Activated B cell treated with CpG ODN at 0.5 μM for 24 hours (primary cell): ENCODE measurements around the gene CPTP. TPM values are rescaled to one million over a fixed set of nuclear protein-coding genes. Genes with fewer than 3 reads are reported as not detected.

Experiments
- ATAC-seq: fragments of 200-7000 bp; cut with Tn5 transposase; one replicate; pipeline ENCODE4 v1.10.0; 2021; ENCODE audit warnings: low read depth, mild to moderate bottlenecking, moderate library complexity
- CTCF ChIA-PET: fragments of 350-600 bp; sonication (Branson Sonifier 250); formaldehyde crosslinking; loops from one replicate; lab custom pipeline; 2021; ENCODE audit warnings: antibody characterized with exemption; lab: Charles Lee
- POLR2A ChIA-PET: fragments of 350-600 bp; sonication (Branson Sonifier 250); formaldehyde crosslinking; loops from one replicate; lab custom pipeline; 2021; ENCODE audit warnings: antibody characterized with exemption; lab: Charles Lee
- DNase-seq: peaks from one replicate; pipeline ENCODE4 v3.0.0; 2022
- H3K27ac Mint-ChIP-seq: one replicate; pipeline ENCODE4 v1.8.0; 2020; ENCODE audit warnings: mixed read lengths
- H3K27me3 Mint-ChIP-seq: one replicate; pipeline ENCODE4 v1.8.0; 2021; ENCODE audit warnings: mixed read lengths
- H3K36me3 Mint-ChIP-seq: one replicate; pipeline ENCODE4 v1.8.0; 2021; ENCODE audit warnings: low read depth, mixed read lengths
- H3K4me1 Mint-ChIP-seq: one replicate; pipeline ENCODE4 v1.8.0; 2021; ENCODE audit warnings: mixed read lengths
- H3K4me3 Mint-ChIP-seq: one replicate; pipeline ENCODE4 v1.8.0; 2020; ENCODE audit warnings: mild to moderate bottlenecking, mixed read lengths
- H3K9me3 Mint-ChIP-seq: one replicate; pipeline ENCODE4 v1.8.0; 2020; ENCODE audit warnings: mixed read lengths
- intact Hi-C: fragments of 100-400 bp; cut with micrococcal nuclease; formaldehyde crosslinking; loops from one replicate; pipeline ENCODE4 v1.15.1; 2024
- total RNA-seq: library from RNA; stranded (reverse); gene quantifications from 2 replicates; pipeline ENCODE4 v1.2.3, GENCODE V29; 2022
- TF ChIP-seq, protein P1 (sequence below): fragments of 200-600 bp; IDR thresholded peaks from one replicate; pipeline ENCODE4 v1.8.0; 2022; ENCODE audit warnings: antibody characterized with exemption, mild to moderate bottlenecking

Gene CPTP
- total RNA-seq, 1 donor from 2014 or later, result 15.3 TPM

DNA sequence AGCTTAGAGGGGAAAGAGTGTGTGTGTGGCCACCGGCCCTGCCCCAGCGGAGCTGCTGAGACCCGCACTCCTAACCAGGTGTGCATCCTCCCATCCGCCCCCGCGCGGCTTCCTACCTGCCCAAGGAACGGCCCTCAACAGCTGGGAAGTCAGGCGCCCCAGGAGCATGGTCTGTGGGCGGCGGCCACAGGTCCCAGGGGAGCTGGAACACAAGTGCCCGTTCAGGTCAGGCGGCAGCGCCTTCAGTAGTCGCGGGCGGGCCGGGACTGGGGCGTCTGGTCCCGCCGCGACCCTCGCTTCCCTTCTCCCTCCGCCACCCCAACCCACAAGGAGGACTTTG, 50.0 kb downstream of the CPTP start:
- Mint-ChIP-seq H3K27me3 (no peaks in the 10 kb centered on the region), H3K9me3 (no peaks in the 10 kb centered on the region), H3K4me1 (peaks cover 23% of the 10 kb centered on the region), H3K36me3 (peaks cover 10% of the 10 kb centered on the region), H3K27ac (peak overlapping the region; percentile 72), H3K4me3 (peak overlapping the region; percentile 90)
- ATAC-seq (peak; percentile 0), DNase-seq (no peak)
- POLR2A ChIA-PET, result interaction anchor here (0.7 to 7.6 kb wide), 17 partner anchors 11 to 534 kb away, joined by 3 to 116 read pairs (median 5); partner anchors contain the start of genes CCNL2, ISG15, MRPL20 and UBE2J2
- TF ChIP-seq, protein P1, sequence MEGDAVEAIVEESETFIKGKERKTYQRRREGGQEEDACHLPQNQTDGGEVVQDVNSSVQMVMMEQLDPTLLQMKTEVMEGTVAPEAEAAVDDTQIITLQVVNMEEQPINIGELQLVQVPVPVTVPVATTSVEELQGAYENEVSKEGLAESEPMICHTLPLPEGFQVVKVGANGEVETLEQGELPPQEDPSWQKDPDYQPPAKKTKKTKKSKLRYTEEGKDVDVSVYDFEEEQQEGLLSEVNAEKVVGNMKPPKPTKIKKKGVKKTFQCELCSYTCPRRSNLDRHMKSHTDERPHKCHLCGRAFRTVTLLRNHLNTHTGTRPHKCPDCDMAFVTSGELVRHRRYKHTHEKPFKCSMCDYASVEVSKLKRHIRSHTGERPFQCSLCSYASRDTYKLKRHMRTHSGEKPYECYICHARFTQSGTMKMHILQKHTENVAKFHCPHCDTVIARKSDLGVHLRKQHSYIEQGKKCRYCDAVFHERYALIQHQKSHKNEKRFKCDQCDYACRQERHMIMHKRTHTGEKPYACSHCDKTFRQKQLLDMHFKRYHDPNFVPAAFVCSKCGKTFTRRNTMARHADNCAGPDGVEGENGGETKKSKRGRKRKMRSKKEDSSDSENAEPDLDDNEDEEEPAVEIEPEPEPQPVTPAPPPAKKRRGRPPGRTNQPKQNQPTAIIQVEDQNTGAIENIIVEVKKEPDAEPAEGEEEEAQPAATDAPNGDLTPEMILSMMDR, result no peak
- CTCF ChIA-PET, result interaction anchor here (1.5 to 1.6 kb wide), 2 partner anchors 33 to 389 kb away, joined by 3 to 4 read pairs; no protein-coding TSS in a partner anchor
- intact Hi-C loops, result loop anchor here (2.0 to 5.0 kb wide), 2 partner anchors 130 to 342 kb away; no protein-coding TSS in a partner anchor

DNA sequence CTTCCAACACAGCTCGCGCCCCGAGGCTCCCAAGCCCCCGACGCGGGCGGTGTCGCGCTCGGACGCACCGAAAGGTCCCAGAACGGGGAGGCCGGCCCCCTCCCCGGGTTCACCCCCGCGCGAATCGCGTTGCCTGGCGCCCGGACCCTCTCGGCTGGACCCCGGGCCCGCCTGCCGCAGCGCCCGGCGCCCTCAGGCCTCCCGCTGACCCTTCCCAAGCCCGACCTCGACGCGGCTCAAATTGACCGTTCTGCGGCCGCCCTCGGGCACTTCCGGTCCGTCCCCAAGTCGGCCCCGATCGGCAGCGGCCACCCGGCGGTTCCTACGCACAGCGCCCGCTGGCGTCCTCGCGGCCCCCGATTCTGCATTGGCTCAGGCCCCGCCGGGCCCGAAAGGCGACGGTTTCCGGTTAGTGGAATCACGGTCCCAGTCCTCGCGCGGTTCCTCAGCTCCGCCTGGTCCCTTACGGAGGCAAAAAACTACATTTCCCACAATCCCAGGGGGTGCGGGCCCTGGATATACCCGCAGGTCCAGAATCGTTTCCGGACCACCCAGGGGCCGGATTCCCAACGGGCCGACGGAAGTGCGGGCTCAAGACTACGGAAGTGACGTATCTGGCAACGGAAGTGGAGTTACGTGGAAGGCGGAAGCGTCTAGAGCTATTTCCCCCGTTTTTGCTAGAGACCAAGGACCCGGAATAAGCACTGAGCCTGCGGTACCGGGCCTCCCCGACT, 50.5 kb downstream of the CPTP start, which contains the start of gene AURKAIP1:
Gene AURKAIP1, minus strand, starts transcription at position 279 of the 734 bp plus-strand sequence. CDS start 451 bp downstream, outside the sequence.
- H3K27ac Mint-ChIP-seq, result peak within 1 kb of the TSS; percentile 92
- H3K4me3 Mint-ChIP-seq, result peak within 1 kb of the TSS; percentile 90
- H3K4me1 Mint-ChIP-seq, result peaks cover 23% of the 10 kb centered on the region
- ATAC-seq (peak; percentile 91), DNase-seq (peak; percentile 88)
- ChIA-PET POLR2A (interaction anchor here (0.5 to 7.6 kb wide), 29 partner anchors 10 to 597 kb away, joined by 3 to 116 read pairs (median 4); partner anchors contain the start of genes CCNL2, ISG15, MRPL20 and PLEKHN1), CTCF (interaction anchor here (1.5 kb wide), 1 partner anchor 33 kb away, joined by 3 read pairs; no protein-coding TSS in a partner anchor)
- H3K27me3 Mint-ChIP-seq, result no peaks in the 10 kb centered on the region
- TF ChIP-seq, protein P1, result no peak
- no peaks in the 10 kb centered on the region for H3K9me3 Mint-ChIP-seq
- intact Hi-C loops, result loop anchor here (1.0 to 5.0 kb wide), 12 partner anchors 24 to 416 kb away; partner anchors contain the start of genes ATAD3B, C1orf159, CCNL2 and CPTP
- peaks cover 10% of the 10 kb centered on the region for H3K36me3 Mint-ChIP-seq

DNA sequence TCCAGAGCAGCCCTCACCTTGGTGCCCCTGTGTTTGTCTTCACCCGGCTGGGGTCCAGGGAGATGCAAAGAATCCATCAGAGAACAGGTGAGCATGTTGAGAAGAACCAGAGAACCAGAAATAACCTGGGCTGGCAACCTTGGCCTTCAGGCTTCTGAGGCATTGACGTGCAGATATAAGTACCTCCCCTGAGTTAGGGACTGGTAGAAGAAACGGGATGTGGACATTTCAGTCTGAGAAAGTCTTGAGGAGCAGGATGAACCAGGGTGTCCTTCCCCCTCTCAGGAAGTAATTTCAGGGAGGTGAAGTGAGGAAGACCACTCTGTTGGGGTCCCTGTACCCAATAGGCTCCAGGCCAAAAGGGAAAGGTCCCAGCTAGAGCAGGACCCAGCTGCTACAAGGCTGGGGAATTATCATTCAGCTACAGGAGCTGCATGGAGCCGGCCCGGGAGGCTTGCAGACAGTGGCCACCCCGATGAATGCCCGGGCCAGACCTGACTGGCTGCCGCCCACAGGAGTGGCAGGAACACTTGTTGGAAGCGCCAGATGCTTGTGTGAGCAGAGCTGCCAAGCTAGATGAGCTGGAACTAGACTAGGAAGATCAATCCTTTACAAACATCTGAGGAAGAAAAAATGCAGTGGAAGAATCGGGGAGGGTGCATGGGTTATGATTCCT, 52.1 kb downstream of the CPTP start:
- H3K9me3 Mint-ChIP-seq, result no peaks in the 10 kb centered on the region
- intact Hi-C loops, result no loop called here
- CTCF ChIA-PET, result no interaction called here

DNA sequence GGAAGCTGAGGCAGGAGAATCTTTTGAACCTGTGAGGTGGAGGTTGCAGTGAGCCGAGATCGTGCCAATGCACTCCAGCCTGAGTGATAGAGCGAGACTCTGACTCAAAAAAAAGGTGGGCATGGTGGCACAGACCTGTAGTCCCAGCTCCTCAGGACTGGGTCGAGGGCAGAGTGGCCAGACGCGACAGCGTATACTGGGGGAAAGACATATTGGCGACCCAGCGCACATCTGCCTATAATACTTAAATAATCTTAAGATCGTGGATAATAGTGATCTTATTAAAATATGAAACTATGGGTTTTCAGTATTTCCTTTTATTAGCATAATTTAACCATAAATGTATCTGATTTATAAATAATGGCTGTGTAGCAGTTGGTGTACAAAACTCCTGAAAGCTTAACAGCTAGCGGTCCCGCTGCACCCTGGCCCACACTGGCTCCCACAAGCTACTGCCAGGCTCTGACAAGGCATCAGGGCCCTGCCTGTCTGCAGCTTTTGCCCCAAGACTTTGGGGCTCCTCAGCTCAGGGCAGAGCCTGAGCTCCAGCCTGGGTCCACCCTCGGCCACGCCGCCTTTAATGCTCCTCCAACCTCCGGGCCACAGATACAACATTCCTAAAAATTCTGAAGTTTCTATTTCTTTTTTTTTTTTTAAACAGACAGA, 53.1 kb downstream of the CPTP start:
- Mint-ChIP-seq H3K27ac (no peak overlapping the region), H3K27me3 (no peaks in the 10 kb centered on the region), H3K9me3 (no peaks in the 10 kb centered on the region), H3K36me3 (peaks cover 14% of the 10 kb centered on the region), H3K4me1 (peaks cover 19% of the 10 kb centered on the region), H3K4me3 (no peak overlapping the region)
- ChIA-PET CTCF (no interaction called here), POLR2A (interaction anchor here (0.5 to 7.6 kb wide), 3 partner anchors 20 to 993 kb away, joined by 3 to 116 read pairs (median 8); partner anchors contain the start of gene CCNL2)
- intact Hi-C loops, result no loop called here
- no peak for DNase-seq
- no peak for ATAC-seq
- TF ChIP-seq, protein P1, result no peak

More for the DNA sequence above, 52.1 kb downstream of the CPTP start:
- ATAC-seq, result no peak
- Mint-ChIP-seq H3K27me3 (no peaks in the 10 kb centered on the region), H3K36me3 (peaks cover 12% of the 10 kb centered on the region), H3K27ac (no peak overlapping the region), H3K4me3 (no peak overlapping the region), H3K4me1 (peaks cover 23% of the 10 kb centered on the region)
- POLR2A ChIA-PET, result interaction anchor here (7.6 kb wide), 1 partner anchor 21 kb away, joined by 116 read pairs; the partner anchor contains the start of gene CCNL2
- TF ChIP-seq, protein P1, result no peak
- no peak for DNase-seq

Other genes starting within 250 kb of the CPTP start
- 20.8 and 26.5 TPM in 2 replicates for gene C1orf159, start 208.7 kb upstream of the CPTP start, total RNA-seq
- 0.16 TPM in 1 of 2 replicates, not detected in the other for gene TTLL10, start 150.9 kb upstream of the CPTP start, total RNA-seq
- gene TNFRSF18, start 118.2 kb upstream of the CPTP start, total RNA-seq, result 36.7 and 37.5 TPM in 2 replicates
- 0.86 and 1.1 TPM in 2 replicates for gene TNFRSF4, start 110.6 kb upstream of the CPTP start, total RNA-seq
- gene SDF4, start 92.8 kb upstream of the CPTP start, total RNA-seq, result 94.4 and 97.9 TPM in 2 replicates
- gene B3GALT6, start 92.6 kb upstream of the CPTP start, total RNA-seq, result 20.9 and 22.1 TPM in 2 replicates
- 2.5 and 2.7 TPM in 2 replicates for gene C1QTNF12, start 78.1 kb upstream of the CPTP start, total RNA-seq
- 79.2 and 89.9 TPM in 2 replicates for gene UBE2J2, start 50.9 kb upstream of the CPTP start, total RNA-seq
- 1.6 and 3.3 TPM in 2 replicates for gene SCNN1D, start 44.4 kb upstream of the CPTP start, total RNA-seq
- gene ACAP3, start 16.9 kb upstream of the CPTP start, total RNA-seq, result 16.2 and 26.1 TPM in 2 replicates
- 11.9 and 12.6 TPM in 2 replicates for gene PUSL1, start 16.2 kb upstream of the CPTP start, total RNA-seq
- 131 and 151 TPM in 2 replicates for gene INTS11, start 142 bp upstream of the CPTP start, total RNA-seq
- 2.5 and 2.7 TPM in 2 replicates for gene TAS1R3, start 6.5 kb downstream of the CPTP start, total RNA-seq
- gene DVL1, start 24.6 kb downstream of the CPTP start, total RNA-seq, result 29.3 and 30.7 TPM in 2 replicates
- 0.07 and 0.16 TPM in 2 replicates for gene MXRA8, start 33.8 kb downstream of the CPTP start, total RNA-seq
- 91.5 and 105 TPM in 2 replicates for gene AURKAIP1, start 50.4 kb downstream of the CPTP start, total RNA-seq
- gene CCNL2, start 74.5 kb downstream of the CPTP start, total RNA-seq, result 188 and 225 TPM in 2 replicates
- gene MRPL20, start 82.5 kb downstream of the CPTP start, total RNA-seq, result 134 and 136 TPM in 2 replicates
- 0.13 TPM in 1 of 2 replicates, not detected in the other for gene ANKRD65, start 96.5 kb downstream of the CPTP start, total RNA-seq
- gene VWA1, start 110.9 kb downstream of the CPTP start, total RNA-seq, result not detected in 2 replicates
- 0.58 and 0.86 TPM in 2 replicates for gene ATAD3C, start 124.9 kb downstream of the CPTP start, total RNA-seq
- gene ATAD3B, start 147.0 kb downstream of the CPTP start, total RNA-seq, result 47.4 and 49.5 TPM in 2 replicates
- gene ATAD3A, start 187.4 kb downstream of the CPTP start, total RNA-seq, result 26.1 and 32.4 TPM in 2 replicates
- gene TMEM240, start 215.8 kb downstream of the CPTP start, total RNA-seq, result 0.31 TPM in 1 of 2 replicates, not detected in the other